Common myeloid progenitor, CD34-positive (primary cell): Measurements from ENCODE around the gene TFF2.

Experiments
- CTCF ChIA-PET: fragments of 350-600 bp; sonication (Branson Sonifier 250); formaldehyde crosslinking; loops from one replicate; lab custom pipeline; 2021; ENCODE audit warnings: antibody characterized with exemption; lab: Charles Lee
- POLR2A ChIA-PET: fragments of 350-600 bp; sonication (Branson Sonifier 250); formaldehyde crosslinking; loops from one replicate; lab custom pipeline; 2021; ENCODE audit warnings: antibody characterized with exemption; lab: Charles Lee
- DNase-seq, 3 donors: peaks; one replicate each; pipeline versions ENCODE4 v3.0.0 to v3.0.0-alpha.2; 2013
- H3K27ac ChIP-seq, 2 experiments: 1 replicate in 1 of 2; 2 replicates in 1 of 2; pipeline ENCODE4 v1.7.0; 2013; ENCODE audit warnings: inconsistent platforms in 2 of 2, low read length in 2 of 2, mild to moderate bottlenecking in 2 of 2, low read depth in 1 of 2, moderate library complexity in 1 of 2; ENCODE audit not compliant: severe bottlenecking in 2 of 2, insufficient read depth in 1 of 2, poor library complexity in 1 of 2
- H3K27me3 ChIP-seq, 5 experiments: replicated peaks in 2 of 5; 1 replicate in 3 of 5; 2 replicates in 2 of 5; pipeline versions ENCODE4 v1.6.1 to v1.7.0; 2013; ENCODE audit warnings: low read length in 4 of 5, mild to moderate bottlenecking in 2 of 5, moderate library complexity in 2 of 5, inconsistent platforms in 1 of 5; ENCODE audit not compliant: insufficient read depth in 5 of 5, control insufficient read depth in 4 of 5
- H3K36me3 ChIP-seq, 4 experiments: 1 replicate in 2 of 4; 2 replicates in 2 of 4; pipeline versions ENCODE4 v1.6.1 to v1.7.0; 2013; ENCODE audit warnings: low read length in 3 of 4, control low read depth in 1 of 4, mild to moderate bottlenecking in 1 of 4; ENCODE audit not compliant: control insufficient read depth in 4 of 4, insufficient read depth in 4 of 4
- H3K4me1 ChIP-seq, 4 experiments: 1 replicate in 3 of 4; 2 replicates in 1 of 4; pipeline versions ENCODE4 v1.6.1 to v1.7.1; 2013; ENCODE audit warnings: low read length in 3 of 4, mild to moderate bottlenecking in 3 of 4, control low read depth in 1 of 4, inconsistent platforms in 1 of 4, moderate library complexity in 1 of 4; ENCODE audit not compliant: control insufficient read depth in 4 of 4, insufficient read depth in 4 of 4; ENCODE audit errors: control extremely low read depth in 1 of 4
- H3K4me3 ChIP-seq, 7 experiments: 1 replicate in 4 of 7; 2 replicates in 3 of 7; pipeline versions ENCODE4 v1.5.1 to v1.7.0; 2013; ENCODE audit warnings: mild to moderate bottlenecking in 7 of 7, low read length in 6 of 7, moderate library complexity in 6 of 7, inconsistent platforms in 2 of 7, low read depth in 2 of 7, control low read depth in 1 of 7; ENCODE audit not compliant: insufficient read depth in 4 of 7, control insufficient read depth in 1 of 7; ENCODE audit errors: extremely low read depth in 1 of 7
- H3K9me3 ChIP-seq, 5 experiments: 1 replicate in 4 of 5; 2 replicates in 1 of 5; pipeline versions ENCODE4 v1.6.1 to v1.7.1; 2013; ENCODE audit warnings: low read length in 4 of 5, mild to moderate bottlenecking in 2 of 5, inconsistent platforms in 1 of 5, low read depth in 1 of 5, moderate library complexity in 1 of 5; ENCODE audit not compliant: control insufficient read depth in 4 of 5, insufficient read depth in 2 of 5; ENCODE audit errors: control extremely low read depth in 1 of 5
- whole genome bisulfite sequencing: methylation state at CpG from one replicate; pipeline ENCODE4 v1.1.5; 2013; ENCODE audit not compliant: insufficient coverage; 5-methylcytosine and 5-hydroxymethylcytosine counted together

The TFF2 gene

GRCh38 chr21:42298657-42299056 is 52.1 kb downstream of the TFF2 start:
- Histone ChIP-seq H3K36me3 (peaks cover 3 to 37% (median 11%) of the 10 kb centered on the region in 4 experiments), H3K9me3 (no peaks in the 10 kb centered on the region), H3K27me3 (no peaks in the 10 kb centered on the region), H3K4me3 (no peak overlapping the region), H3K4me1 (peaks cover 0 to 33% (median 17%) of the 10 kb centered on the region in 4 experiments), H3K27ac (no peak overlapping the region)
- 93% methylated on average over 3 of the region's 5 CpGs for WGBS
- DNase-seq = no peak
- POLR2A ChIA-PET = no interaction called here
- CTCF ChIA-PET = interaction anchor here (1.4 to 4.7 kb wide), 2 partner anchors 11 to 19 kb away, joined by 3 to 21 read pairs; no protein-coding TSS in a partner anchor

GRCh38 chr21:42298237-42298636 is 52.6 kb downstream of the TFF2 start:
- H3K27ac ChIP-seq = no peak overlapping the region
- ChIA-PET CTCF (interaction anchor here (1.3 to 4.7 kb wide), 4 partner anchors 11 to 180 kb away, joined by 3 to 21 read pairs (median 4); no protein-coding TSS in a partner anchor), POLR2A (no interaction called here)
- no peaks in the 10 kb centered on the region for H3K9me3 ChIP-seq
- no peak for DNase-seq
- H3K4me1 ChIP-seq = peaks cover 0 to 33% (median 17%) of the 10 kb centered on the region in 4 experiments
- peaks cover 3 to 41% (median 12%) of the 10 kb centered on the region in 4 experiments for H3K36me3 ChIP-seq
- H3K4me3 ChIP-seq = no peak overlapping the region
- H3K27me3 ChIP-seq = no peaks in the 10 kb centered on the region
- WGBS = 86% methylated on average over 6 of the region's 6 CpGs

GRCh38 chr21:42297377-42297776 is 53.4 kb downstream of the TFF2 start:
- H3K27me3 ChIP-seq = no peaks in the 10 kb centered on the region
- peaks cover 0 to 25% (median 14%) of the 10 kb centered on the region in 4 experiments for H3K4me1 ChIP-seq
- 89% methylated on average over 9 of the region's 9 CpGs for WGBS
- CTCF ChIA-PET = interaction anchor here (0.8 to 4.7 kb wide), 5 partner anchors 12 to 179 kb away, joined by 3 to 21 read pairs (median 4); no protein-coding TSS in a partner anchor
- H3K27ac ChIP-seq = no peak overlapping the region
- no peaks in the 10 kb centered on the region for H3K9me3 ChIP-seq
- DNase-seq = no peak
- POLR2A ChIA-PET = no interaction called here
- peaks cover 6 to 50% (median 19%) of the 10 kb centered on the region in 4 experiments for H3K36me3 ChIP-seq
- H3K4me3 ChIP-seq = no peak overlapping the region

GRCh38 chr21:42296501-42296900 is 54.3 kb downstream of the TFF2 start:
- H3K36me3 ChIP-seq = peaks cover 6 to 59% (median 23%) of the 10 kb centered on the region in 4 experiments
- ChIA-PET POLR2A (no interaction called here), CTCF (interaction anchor here (0.7 to 4.7 kb wide), 7 partner anchors 13 to 158 kb away, joined by 3 to 21 read pairs (median 4); partner anchors contain the start of gene TFF3)
- DNase-seq = no peak
- H3K4me1 ChIP-seq = peaks cover 0 to 16% (median 5%) of the 10 kb centered on the region in 4 experiments
- no peaks in the 10 kb centered on the region for H3K27me3 ChIP-seq
- no peak overlapping the region for H3K27ac ChIP-seq
- H3K9me3 ChIP-seq = no peaks in the 10 kb centered on the region
- no peak overlapping the region for H3K4me3 ChIP-seq
- 86% methylated on average over 6 of the region's 7 CpGs for WGBS
